Inflammatory macrophage (primary cell): ENCODE data around the gene PRKN.
"Not testable (repeated sequence)": the region's sequence is repeated elsewhere in the genome, so short reads cannot be mapped to it uniquely, and the experiment has no call there.

ENCODE experiments used
- DNase-seq, 2 donors: peaks; one replicate each; pipeline ENCODE4 v3.0.0-alpha.2; 2020 to 2022

PRKN gene

DNA sequence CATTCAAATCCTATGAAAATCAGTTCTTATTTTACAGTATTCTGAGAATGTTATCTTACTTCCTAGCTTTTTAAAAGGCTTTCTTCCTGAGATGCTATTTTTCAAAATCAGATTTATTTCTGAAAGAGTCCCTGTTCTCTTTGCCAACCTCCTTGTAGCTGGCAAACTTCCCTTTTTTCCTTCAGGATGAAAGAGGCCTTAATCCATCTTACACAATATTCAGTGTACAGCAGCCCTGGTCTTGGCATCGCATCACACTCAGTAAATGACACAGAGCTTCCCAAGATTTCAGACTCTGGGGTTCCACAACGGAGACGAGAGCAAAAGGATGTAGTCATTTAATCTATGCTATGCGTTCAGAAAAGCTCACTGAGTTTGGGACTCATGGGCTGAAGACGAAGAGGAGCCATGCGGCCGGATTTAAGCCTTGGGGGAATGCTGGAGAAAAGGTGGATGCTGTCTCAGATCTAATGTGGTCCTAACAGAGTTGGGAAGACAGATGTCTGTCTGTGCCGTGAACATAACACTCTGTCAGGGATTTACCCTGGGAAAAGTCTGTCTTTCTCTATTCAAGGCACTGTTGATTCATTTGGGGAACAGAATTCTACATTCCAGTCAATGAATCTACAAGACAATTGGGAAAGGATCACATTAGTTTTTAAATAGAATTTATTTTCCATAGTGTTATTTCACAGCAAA, 837.3 kb downstream of the PRKN start:
- no peak for DNase-seq

- no peak for DNase-seq
Observed at GRCh38 chr6:161889324-161889723, 838.2 kb downstream of the PRKN start.

DNA sequence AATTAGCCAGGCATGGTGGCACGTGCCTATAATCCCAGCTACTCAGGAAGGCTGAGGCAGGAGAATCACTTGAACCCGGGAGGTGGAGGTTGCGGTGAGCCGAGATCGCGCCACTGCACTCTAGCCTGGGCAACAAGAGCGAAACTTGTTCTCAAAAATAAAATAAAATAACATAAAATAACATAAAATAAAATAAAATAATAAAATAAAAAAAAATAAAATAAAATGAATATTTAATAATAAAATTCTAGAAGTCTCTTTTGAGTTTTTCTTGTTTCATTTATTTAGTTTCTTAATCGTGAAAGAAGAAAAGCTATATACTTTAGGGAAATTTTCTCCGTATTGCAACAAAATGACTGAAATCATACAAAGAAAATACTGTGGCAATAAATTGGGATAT, 841.0 kb downstream of the PRKN start:
- DNase-seq = not testable (repeated sequence)

DNA sequence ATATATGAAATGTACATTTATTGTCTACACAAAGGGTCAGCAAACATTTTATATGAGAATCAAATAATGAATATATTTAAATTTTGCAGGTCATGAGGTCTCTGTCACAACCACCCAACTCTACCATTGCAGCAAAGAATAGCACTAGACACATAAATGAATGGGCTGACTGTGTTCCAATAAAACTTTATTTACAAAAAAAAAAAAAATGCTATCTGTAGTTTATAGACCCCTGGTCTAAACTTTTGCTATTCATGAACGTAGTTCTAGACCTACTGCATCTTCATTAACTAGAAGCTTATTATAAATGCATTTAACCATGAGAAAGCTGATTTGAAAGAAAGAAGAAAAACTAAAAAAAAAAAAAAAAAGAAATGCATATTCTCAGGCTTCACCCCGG, 842.8 kb downstream of the PRKN start:
- no peak for DNase-seq

- no peak for DNase-seq
Observed at GRCh38 chr6:161882196-161882765, 845.3 kb downstream of the PRKN start.

- no peak for DNase-seq
Observed at GRCh38 chr6:161880056-161880455, 847.5 kb downstream of the PRKN start.

GRCh38 chr6:161876231-161876630, 851.3 kb downstream of the PRKN start:
- DNase-seq = no peak

- DNase-seq = no peak
Observed at GRCh38 chr6:161870236-161870901, 857.2 kb downstream of the PRKN start.

GRCh38 chr6:161869491-161869890, 858.1 kb downstream of the PRKN start:
- no peak for DNase-seq

GRCh38 chr6:161866570-161866969, 861.0 kb downstream of the PRKN start:
- DNase-seq = no peak

DNA sequence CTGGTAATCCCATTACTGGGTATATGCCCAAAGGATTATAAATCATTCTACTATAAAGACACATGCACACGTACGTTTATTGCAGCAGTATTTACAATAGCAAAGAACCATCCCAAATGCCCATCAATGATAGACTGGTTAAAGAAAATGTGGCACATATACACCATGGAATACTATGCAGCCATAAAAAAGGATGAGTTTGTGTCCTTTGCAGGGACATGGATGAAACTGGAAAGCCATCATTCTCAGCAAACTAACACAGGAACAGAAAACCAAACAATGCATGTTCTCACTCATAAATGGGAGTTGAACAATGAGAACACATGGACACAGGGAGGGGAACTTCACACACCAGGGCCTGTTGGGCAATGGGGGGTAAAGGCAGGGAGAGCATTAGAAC, 866.5 kb downstream of the PRKN start:
- not testable (repeated sequence) for DNase-seq

DNA sequence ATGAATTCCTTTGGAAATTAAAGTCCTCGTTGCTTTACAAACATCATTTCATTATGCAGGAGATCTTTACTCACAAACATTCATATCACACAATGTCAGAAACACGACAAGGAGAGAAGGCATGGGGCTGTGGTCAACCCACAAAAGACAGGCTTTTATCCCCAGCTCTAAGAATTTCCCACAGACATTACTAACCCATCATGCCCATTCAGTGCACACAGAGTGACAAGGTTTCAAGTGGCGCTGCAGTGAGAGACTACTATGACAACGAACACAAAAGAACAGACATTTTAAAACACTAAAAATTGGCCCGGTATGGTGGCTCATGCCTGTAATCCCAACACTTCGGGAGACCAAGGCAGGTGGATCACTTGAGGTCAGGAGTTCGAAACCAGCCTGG, 873.9 kb downstream of the PRKN start:
- no peak for DNase-seq

- DNase-seq = not testable (repeated sequence)
Observed at GRCh38 chr6:161851486-161851885, 876.1 kb downstream of the PRKN start.

DNA sequence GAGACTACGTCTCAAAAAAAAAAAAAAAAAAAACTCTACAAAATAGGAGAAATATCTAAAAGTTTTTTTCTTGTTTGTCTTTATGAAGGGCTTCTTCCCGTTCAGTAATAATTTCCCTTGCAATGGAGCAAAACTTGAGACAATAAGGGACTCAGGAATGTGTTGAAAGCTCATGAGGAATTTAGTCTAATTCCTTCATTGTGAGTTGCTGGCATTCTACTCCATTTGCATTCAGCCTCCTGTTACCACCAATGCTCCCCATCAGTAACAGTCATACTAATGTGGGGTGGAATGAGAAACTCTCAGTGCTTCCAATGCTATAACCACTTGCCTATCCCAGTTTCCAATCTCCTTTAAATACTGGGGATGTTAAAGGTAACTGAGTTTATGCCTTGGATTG, 877.0 kb downstream of the PRKN start:
- no peak for DNase-seq

DNA sequence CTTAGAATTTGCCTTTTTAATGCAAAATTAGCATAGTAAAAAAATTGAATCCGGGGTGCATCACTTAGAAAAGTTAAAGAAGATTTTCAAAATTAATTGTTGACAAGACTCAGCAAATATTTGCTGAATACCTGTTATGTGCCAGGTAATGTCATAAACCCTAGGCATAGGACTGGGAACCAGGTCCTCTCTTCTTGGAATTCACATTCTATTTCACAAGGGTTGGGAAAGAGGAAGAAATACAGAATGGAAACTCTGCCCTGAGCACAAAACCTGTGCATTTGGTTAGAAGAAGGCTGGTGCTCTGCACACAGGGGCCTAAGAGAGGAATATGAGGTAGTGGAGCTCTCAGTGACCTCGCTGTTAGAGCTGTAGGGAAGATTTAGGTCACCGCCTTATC, 879.9 kb downstream of the PRKN start:
- DNase-seq = no peak

- no peak for DNase-seq
Observed at GRCh38 chr6:161844804-161845203, 882.8 kb downstream of the PRKN start.

DNA sequence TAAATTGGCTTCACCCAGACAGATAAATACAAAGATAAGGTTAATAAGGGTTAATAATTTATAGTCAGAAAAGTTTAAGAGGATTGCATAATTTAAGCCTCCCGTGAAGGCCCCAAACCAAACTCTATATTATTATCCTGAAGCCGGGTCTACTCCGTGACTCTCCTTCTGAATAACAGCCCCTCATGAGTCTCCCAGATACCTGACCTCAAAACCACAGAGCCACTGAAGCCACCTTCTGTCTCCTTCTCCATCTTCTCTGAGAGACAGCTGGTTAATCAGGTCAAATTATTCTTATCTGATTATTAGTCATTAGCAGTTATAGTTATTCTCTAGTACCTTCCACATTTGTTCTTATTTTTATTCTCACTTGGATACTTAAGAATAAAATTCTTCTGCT, 884.5 kb downstream of the PRKN start:
- DNase-seq = no peak

DNA sequence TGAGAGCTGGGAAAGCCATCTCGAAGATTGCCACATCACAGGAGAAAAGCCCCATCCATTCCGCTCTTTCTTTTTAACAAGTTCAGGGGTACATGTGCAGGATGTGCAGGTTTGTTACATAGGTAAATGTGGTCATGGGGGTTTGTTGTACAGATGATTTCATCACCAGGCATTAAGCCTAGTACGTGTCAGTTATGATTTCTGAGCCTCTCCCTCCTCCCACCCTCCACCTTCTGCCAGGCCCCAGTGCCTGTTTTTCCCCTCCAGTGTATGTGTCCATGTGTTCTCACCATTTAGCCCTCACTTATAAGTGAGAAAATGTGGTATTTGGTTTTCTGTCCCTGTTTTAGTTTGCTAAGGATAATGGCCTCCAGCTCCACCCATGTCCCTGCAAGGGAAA, 887.2 kb downstream of the PRKN start:
- DNase-seq = no peak

- no peak for DNase-seq
Observed at GRCh38 chr6:161838306-161839035, 889.1 kb downstream of the PRKN start.

DNA sequence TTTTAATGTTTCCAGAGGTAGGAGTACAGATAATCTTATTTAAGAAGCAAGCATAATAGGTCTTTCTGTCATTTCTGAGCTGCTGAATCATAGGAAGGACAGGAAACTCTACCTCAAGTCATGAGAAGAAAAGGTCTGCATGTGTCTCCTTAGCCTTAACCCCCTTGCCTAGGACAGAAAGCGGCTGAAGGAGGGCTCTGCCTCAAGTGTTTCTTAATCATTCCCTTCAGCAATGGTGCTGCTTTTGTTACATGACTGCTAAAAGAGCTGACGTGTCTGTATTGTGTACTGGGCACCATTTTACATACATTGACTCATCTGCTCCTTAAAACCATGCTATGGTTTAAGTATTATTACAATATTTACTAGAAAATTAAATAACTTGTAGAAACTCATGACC, 889.7 kb downstream of the PRKN start:
- no peak for DNase-seq

DNA sequence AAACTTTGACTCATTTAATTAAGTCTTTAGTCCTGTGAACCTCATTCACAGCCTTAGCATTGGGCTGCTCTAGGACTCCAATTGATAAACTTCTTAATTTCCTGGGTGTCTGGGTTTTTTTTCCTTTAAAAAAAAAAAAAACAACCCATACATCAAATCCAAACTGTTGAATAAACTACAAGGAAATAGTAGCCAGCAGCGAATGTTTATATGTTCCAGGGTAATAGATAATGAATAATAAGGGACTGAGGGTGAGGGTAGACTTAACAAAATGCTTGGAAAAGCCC, 890.2 kb downstream of the PRKN start:
- no peak for DNase-seq

DNA sequence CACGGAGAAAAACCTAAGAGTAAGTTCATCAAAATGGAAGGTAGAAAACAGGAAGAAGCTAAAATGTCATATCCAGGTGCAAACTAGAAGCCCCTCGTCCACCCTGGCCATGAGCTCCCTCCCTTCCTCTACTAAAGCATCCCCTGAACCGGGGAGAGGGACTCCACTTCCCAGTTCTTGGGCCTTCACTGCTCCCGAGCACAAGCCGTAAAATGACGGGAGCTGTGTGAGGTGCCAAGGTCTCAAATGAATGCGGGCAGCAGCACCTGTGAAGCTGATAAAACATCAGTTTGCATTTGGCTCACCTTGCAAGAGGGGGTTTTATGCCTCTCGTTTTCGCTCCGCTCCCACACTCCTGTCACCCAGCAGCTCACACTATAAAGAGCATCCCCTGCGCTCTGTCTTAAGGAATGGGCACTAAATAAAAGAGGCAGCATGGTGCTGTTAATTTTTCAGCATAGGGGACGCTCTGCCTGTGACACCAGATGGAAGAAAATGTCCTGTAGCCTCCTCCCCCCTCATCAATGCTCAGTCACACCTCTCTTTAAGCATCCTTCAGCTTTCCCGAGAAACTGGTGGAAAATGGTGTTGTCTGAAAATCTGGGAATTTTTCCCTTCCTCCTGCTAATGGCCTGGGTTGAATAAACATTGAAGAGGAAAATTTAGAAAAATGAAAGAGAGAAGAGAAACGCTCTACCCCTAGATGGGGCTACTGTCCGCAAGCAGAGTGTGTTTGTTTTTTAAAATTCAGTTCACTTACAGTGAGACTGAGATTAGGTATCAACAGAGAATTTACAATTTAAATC, 890.7 kb downstream of the PRKN start:
- DNase-seq = no peak
